NCI-H2107 (cell line): ENCODE results near the gene ARHGEF11.
"Not testable (repeated sequence)": the region's sequence is repeated elsewhere in the genome, so short reads cannot be mapped to it uniquely, and the experiment has no call there.

Source experiments
- DNase-seq: peaks from one replicate; lab custom pipeline; 2025; lab: John Stamatoyannopoulos, UW

ARHGEF11 gene

GRCh38 chr1:157045250-157046218 is at the start of gene ARHGEF11:
Gene ARHGEF11 (minus strand): TSS chr1:157045742. CDS start chr1:157044330, 1,412 bp downstream.
- peak; percentile 68 for DNase-seq

GRCh38 chr1:157095091-157095490 is 49.5 kb upstream of the ARHGEF11 start:
- no peak for DNase-seq

- no peak for DNase-seq
Measured at GRCh38 chr1:157092831-157093230, 47.3 kb upstream of the ARHGEF11 start.

- DNase-seq: no peak
Measured at GRCh38 chr1:157091668-157092273, 46.2 kb upstream of the ARHGEF11 start.

GRCh38 chr1:157091186-157091585 is 45.6 kb upstream of the ARHGEF11 start:
- DNase-seq: no peak

GRCh38 chr1:157090771-157091170 is 45.2 kb upstream of the ARHGEF11 start:
- DNase-seq: no peak

GRCh38 chr1:157090196-157090647 is 44.7 kb upstream of the ARHGEF11 start:
- peak; percentile 78 for DNase-seq

- DNase-seq: no peak
Measured at GRCh38 chr1:157089789-157090188, 44.2 kb upstream of the ARHGEF11 start.

GRCh38 chr1:157088607-157089006 is 43.1 kb upstream of the ARHGEF11 start:
- DNase-seq: no peak

GRCh38 chr1:157087030-157087429 is 41.5 kb upstream of the ARHGEF11 start:
- no peak for DNase-seq

GRCh38 chr1:157086299-157086698 is 40.8 kb upstream of the ARHGEF11 start:
- DNase-seq: no peak

- no peak for DNase-seq
Measured at GRCh38 chr1:157085421-157085820, 39.9 kb upstream of the ARHGEF11 start.

- no peak for DNase-seq
Measured at GRCh38 chr1:157084720-157085119, 39.2 kb upstream of the ARHGEF11 start.

GRCh38 chr1:157081707-157082106 is 36.2 kb upstream of the ARHGEF11 start:
- DNase-seq: no peak

- no peak for DNase-seq
Measured at GRCh38 chr1:157080714-157081113, 35.2 kb upstream of the ARHGEF11 start.

GRCh38 chr1:157077394-157077793 is 31.9 kb upstream of the ARHGEF11 start:
- no peak for DNase-seq

- DNase-seq: no peak
Measured at GRCh38 chr1:157073944-157074685, 28.6 kb upstream of the ARHGEF11 start.

- DNase-seq: no peak
Measured at GRCh38 chr1:157069601-157070000, 24.1 kb upstream of the ARHGEF11 start.

GRCh38 chr1:157059241-157059640 is 13.7 kb upstream of the ARHGEF11 start:
- DNase-seq: not testable (repeated sequence)

GRCh38 chr1:157056269-157056668 is 10.7 kb upstream of the ARHGEF11 start:
- DNase-seq: no peak

GRCh38 chr1:157055729-157056128 is 10.2 kb upstream of the ARHGEF11 start:
- DNase-seq: not testable (repeated sequence)

- DNase-seq: no peak
Measured at GRCh38 chr1:157050836-157051235, 5.3 kb upstream of the ARHGEF11 start.
